Dedifferentiated amniotic fluid mesenchymal stem cell (primary cell): ENCODE results near the gene TGFBR3L.
"Not testable (repeated sequence)": the region's sequence is repeated elsewhere in the genome, so short reads cannot be mapped to it uniquely, and the experiment has no call there.

ENCODE experiments used
- DNase-seq: peaks from one replicate; pipeline ENCODE4 v3.0.0-alpha.2; 2016; ENCODE audit errors: extremely low spot score

The TGFBR3L gene

GRCh38 chr19:7917267-7918061 lies 2.8 kb downstream of the TGFBR3L start:
- peak; percentile 58 for DNase-seq

DNA sequence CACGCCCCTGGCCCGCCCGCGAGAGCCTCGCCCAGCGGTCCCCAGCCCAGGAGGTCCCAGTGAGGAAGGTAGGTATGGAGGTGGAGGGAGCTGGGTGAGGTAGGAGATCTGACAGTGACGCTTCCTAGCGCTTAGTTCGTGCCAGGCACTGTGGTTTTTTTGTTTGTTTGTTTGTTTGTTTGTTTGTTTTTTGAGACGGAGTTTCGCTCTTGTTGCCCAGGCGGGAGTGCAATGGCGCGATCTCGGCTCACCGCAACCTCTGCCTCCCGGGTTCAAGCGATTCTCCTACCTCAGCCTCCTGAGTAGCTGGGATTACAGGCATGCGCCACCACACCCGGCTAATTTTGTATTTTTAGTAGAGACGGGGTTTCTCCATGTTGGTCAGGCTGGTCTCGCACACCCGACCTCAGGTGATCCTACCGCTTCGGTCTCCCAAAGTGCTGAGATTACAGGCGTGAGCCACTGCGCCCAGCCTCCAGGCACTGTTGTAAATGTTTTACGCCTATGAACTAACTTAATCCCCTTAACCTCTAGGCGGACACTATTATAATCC lies 3.5 kb downstream of the TGFBR3L start:
- DNase-seq = not testable (repeated sequence)

GRCh38 chr19:7918615-7919421 lies 4.2 kb downstream of the TGFBR3L start:
- no peak for DNase-seq

DNA sequence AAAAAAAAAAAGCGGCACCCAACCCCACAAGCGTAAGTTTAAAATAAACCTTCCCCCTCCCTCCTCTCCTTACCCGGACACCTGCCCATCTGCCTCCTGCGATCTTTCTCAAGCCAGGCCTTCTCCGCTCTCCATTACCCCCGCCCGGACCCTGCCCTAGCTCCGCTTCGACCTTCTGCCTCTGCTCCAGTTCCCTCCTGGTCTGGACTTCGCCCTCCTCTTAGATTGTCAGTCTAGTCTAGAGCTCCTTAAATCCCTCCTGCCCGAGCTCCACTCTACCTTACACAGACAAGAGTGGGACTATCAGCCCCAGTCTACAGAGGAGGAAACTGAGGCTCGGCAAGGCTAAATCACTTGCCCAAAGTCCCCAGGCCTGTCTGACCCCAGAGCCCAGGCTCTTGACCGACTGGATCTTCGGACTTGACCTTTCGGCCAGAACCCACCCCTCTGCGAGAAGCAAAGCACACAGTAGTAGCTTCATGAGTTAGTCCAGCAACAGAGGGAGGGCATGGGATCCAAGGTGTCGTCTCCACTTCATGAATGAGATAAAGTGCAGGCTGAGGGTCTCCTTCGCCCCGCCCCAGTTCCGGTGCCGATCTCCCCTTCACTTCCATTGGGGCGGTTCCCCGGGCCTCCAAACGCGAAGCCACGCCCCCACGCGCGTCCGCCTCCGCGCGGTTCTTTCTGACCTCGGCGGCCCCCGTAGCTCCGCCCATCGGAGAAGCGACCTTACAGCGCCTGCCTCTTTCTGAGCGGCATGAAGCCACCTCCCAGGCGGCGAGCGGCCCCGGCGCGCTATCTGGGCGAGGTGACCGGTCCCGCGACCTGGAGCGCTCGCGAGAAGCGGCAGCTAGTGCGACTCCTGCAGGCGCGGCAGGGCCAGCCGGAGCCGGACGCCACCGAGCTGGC lies 5.2 kb downstream of the TGFBR3L start, which contains the start of gene SNAPC2:
Gene SNAPC2, plus strand, starts transcription at position 729 of the 909 bp plus-strand sequence. Its CDS starts 29 bp downstream, at position 758.
- DNase-seq = peak; percentile 65

GRCh38 chr19:7920519-7921301 lies 6.1 kb downstream of the TGFBR3L start:
- DNase-seq = peak; percentile 97

DNA sequence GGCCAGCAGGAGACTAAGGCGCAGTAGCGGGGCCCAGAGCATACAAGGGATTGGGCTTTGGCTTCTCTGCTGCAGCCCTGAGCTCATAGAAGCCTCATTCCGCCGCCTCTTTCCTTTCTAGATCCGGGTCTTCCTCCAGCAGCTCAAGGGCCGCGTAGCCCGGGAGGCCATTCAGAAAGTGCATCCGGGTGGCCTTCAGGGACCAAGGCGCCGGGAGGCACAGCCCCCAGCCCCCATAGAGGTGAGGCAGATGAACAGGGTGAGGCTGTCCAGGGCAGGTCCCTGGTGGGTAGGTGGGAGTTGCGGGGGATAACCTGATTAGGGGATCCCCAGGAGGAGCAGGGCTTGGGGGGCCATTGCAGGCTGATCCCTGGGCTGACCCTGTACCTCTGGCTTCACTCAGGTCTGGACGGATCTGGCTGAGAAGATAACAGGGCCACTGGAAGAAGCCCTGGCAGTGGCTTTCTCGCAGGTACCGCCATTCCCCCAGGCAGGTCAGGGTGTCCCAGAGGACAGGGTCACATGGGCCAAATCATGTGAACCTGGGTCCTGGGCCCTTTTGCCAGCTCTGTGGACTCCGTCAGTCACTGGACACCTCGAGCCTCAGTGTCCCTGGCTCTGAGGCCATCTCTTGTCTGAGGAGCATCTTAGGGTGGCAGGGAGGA lies 6.8 kb downstream of the TGFBR3L start:
- no peak for DNase-seq

- DNase-seq = no peak
Observed at GRCh38 chr19:7921967-7922835, 7.6 kb downstream of the TGFBR3L start.

DNA sequence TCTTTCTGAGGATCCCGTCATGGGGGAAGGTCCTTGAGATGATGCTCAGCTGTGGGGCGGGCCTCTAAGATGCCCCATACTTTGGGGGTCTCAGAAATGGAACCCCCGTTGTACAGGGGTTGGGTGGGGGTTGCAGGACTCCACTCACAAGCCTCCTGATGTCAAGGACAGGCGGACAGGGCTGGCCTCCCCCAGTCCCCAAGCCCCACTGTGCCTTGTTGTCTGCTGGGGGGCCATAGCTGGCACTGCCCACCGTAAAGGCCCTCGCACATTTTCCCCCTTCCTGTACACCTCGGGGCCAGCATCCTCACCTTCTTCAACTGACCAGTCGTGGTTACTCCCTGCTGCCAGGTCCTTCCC lies 8.2 kb downstream of the TGFBR3L start:
- DNase-seq = no peak

DNA sequence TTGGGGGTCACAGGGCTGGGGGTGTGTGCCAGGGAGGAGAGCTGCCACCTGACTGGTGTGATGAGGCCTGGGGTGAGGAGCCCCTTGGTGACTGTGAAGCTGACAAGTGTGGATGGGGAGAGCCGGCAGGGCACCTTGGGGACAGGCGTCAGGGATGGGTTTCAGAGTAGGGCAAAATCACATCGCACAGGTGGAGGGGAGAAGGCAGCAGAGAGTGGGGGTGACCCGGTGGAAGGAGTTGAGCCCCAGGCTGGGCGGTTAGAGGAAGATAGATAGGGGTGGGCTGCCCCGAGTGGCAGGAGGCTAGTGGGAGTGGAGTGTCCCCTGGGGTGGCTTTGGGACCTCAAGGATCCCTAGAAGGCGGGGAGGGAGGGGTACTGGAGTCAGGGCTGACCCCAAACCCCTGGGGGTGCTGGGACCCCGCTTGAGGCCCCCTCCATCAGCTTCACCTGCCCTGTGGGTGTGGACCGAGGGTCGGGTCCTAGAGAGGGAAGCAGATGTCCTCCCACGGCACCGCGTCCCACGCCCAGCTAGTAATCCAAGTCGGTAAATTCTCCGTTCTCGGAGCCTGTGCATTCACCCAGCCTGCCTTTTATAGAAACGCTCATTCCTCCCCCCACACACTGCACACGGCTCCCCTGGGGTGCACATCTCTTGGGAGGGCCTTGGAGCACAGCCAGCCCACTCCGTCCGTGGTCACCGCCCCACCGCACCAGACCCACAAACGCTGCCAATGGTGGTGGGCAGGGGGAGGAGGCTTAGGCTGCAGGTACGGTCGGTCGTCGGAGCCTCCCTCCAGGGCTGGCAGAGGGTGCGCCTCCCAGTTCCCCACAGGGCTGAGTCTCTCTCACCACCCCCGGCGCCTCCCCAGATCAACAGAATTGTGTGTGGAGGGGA lies 8.9 kb downstream of the TGFBR3L start:
- DNase-seq = no peak

DNA sequence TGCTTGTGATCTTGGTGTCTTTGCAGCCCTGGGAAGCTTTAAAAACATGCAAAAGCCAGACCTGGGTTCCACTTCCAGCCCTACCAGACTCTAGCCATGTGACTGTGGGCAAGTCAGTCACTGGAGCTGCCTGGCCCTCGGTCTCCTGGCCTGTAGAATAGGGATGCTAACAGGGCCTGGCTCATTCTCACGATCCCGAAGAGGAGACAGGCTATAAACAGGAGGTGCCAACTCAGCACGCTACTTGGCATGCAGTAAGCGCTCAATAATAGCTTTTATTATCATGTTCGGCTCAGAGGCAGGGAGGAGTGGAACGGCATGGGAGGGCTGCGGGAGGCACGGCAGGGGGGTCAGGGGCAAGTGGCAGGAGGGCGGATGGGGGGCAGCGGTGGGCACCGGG lies 9.6 kb downstream of the TGFBR3L start:
- DNase-seq = no peak

GRCh38 chr19:7924651-7925170 lies 10.1 kb downstream of the TGFBR3L start:
- DNase-seq = no peak

DNA sequence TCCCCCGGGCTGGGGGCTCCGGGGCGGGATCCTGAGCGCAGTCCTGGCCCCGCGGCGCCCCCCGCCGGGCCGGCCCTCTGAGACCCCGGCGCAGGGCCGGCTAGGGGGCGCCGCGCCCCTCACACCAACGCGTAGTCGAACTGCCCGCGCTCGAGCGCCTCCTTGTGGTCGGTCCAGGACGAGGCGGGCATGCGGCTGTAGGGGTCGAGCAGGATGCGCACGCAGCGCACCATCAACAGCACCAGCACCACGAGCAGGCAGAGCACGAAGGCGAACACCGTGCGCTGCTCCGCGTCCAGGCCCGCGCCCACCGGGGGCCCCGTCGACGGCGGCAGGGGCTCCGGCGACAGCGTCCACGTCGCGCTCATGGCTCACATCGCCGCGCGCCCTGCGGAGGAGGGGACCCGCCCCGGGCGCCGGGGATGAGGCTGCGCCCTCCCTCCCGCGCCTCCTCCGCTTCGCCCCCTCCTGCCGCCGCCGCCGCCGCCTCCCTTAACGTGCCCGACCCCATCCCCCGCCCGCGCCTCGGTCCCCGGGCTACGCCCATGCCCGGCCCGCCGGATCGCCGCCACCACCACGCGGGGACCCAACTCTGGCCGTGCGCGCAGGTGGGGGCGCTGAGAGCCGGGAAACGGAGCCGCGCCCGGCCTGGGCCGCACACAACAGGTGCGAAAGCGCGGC lies 10.7 kb downstream of the TGFBR3L start:
- no peak for DNase-seq

DNA sequence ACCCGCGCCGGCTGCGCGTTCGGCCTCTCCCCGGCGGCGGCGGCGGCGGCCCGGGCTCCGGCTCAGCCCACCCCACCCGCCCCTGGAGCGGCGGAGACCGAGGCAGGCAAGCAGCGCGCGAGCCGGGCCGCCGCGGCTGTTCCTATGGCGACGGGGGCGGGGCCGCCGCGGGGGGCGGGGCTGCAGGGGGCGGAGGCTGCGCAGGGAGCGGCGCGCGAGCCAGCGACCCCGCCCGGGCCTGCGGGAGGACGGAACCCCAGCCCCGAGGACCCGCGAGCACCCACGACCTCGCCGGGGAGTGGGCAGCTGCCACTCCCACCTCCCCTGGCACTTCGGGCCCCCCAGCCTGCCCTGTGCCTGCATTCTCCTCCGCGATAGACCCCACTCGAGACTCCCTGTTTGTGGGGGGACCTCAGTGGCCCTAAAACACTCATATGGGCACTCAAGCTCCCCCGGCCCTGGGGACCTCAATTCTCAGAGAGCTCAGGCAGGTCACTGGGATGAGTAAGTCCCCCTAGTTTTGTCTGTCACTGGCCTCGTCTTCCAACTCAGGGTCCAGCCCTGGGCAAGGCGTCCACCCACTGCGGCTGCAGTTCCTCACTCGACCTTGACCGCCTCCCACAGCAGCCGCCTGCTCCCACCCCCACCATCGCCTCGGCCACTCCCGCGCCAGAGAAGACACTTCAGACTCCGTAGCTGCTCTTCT lies 11.5 kb downstream of the TGFBR3L start, which contains the start of gene CTXN1:
Gene CTXN1, minus strand, starts transcription at position 115 of the 706 bp plus-strand sequence. CDS start 597 bp downstream, outside the sequence.
- no peak for DNase-seq

DNA sequence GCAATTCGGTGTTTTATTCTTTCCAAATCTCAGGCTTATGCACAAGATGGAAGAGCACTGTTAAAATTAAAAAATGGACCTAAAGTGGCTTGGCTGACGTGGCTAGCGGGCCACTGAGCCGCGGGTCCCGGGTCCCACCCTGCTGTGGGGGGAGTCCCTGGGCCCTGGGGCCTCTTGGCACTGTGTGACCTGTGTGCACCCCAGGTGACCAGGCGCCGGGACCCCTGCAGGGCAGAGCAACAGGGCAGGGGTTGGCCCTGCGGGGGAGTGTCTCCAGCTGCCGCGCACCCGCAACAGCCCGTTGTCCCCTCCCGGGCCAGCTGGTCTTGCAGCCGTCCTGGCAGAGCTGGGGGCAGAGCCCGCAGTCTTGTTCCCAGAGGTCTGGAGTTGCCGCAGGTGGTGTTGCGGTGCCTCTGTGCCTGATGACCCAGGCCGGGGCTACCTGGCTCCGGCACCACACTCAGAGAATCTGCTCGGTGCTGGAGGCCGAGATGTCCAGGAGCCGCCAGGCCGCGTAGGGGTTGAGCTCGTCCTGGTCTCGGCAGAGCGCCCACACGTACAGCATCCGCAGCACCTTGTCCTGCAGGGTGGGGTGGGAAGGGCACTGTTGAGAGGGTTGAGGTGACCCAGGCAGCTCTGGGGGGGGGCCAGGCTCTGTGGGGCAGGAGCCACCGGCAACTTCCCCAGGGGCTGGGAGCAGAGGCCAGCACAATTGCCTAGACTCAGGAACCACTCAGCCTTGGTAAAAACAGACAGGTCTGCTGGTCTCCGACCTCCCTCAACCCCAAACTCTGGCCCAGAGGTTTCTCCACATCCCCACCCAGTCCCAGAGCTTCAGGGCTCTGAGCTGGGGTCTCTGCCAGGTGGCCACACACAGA lies 12.3 kb downstream of the TGFBR3L start:
- DNase-seq = no peak

DNA sequence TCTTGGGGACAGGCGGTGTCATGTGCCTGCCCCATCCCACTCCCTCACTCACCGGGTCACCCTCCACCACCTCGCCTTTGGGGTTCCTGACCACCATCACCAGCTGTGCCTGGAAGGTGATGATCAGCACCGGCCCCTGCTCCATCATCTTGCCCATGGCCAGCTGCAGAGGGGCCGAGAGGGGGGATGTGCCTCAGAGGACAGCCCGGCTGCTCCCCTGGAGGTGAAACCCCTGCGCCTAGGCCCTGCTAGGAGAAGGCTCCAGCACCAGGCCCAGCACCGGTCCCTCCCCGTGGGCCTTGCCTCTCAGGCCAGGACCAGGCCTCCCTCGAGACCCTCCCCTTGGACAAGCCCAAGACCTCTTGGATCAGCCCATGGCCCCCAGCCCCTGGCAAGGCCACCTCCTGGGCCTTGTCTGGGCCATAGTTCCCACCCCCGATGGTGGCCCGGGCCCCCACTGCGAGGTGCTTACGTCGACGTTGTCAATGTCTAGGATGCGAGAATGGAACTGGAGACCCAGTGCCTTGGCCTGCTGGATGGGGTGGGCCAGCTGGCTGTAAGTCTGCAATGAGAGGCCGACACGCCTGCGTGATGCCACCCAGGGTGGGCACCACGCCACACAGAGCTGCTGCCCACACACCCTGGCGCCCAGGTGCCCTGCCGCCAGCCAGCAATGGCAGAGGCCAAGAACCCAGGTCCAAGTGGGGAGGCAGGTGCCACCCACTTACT lies 13.1 kb downstream of the TGFBR3L start:
- no peak for DNase-seq
